Neural cell (in vitro differentiated cells): ENCODE data around the gene KRT3. TPM values are rescaled to one million over a fixed set of nuclear protein-coding genes. Genes with fewer than 3 reads are reported as not detected.

ENCODE experiments used
- H2AFZ ChIP-seq: fragments of 200-600, 300-800 bp; sonication (generic), shearing (Covaris generic); 2 replicates; pipeline ENCODE4 v1.6.0; 2014; ENCODE audit warnings: low read depth, mild to moderate bottlenecking, antibody characterized with exemption, low read length, moderate library complexity
- H3F3A ChIP-seq: fragments of 200-600 bp; shearing (Covaris generic); 2 replicates; pipeline ENCODE4 v1.6.1; 2016; ENCODE audit warnings: mild to moderate bottlenecking, moderate library complexity, mixed read lengths, antibody characterized with exemption, low read length; ENCODE audit not compliant: insufficient read depth, poor library complexity, severe bottlenecking
- H3K27ac ChIP-seq: fragments of 200-600, 300-800 bp; sonication (generic), shearing (Covaris generic); 2 replicates; pipeline ENCODE4 v1.5.1; 2014; ENCODE audit warnings: mild to moderate bottlenecking, low read length, moderate library complexity
- H3K27me3 ChIP-seq: fragments of 300-800, 200-600 bp; sonication (generic), shearing (Covaris generic); 2 replicates; pipeline ENCODE4 v1.6.0; 2014; ENCODE audit warnings: mild to moderate bottlenecking, low read depth, low read length, moderate library complexity; ENCODE audit not compliant: insufficient read depth
- H3K36me3 ChIP-seq: fragments of 300-800, 200-600 bp; sonication (generic), shearing (Covaris generic); 2 replicates; pipeline ENCODE4 v1.5.1; 2014; ENCODE audit warnings: mild to moderate bottlenecking, antibody characterized with exemption, low read length, moderate library complexity; ENCODE audit not compliant: insufficient read depth
- H3K4me2 ChIP-seq: fragments of 300-800, 200-600 bp; sonication (generic), shearing (Covaris generic); 2 replicates; pipeline ENCODE4 v1.6.0; 2014; ENCODE audit warnings: mild to moderate bottlenecking, low read length
- H3K4me3 ChIP-seq: fragments of 300-800, 200-600 bp; sonication (generic), shearing (Covaris generic); 2 replicates; pipeline ENCODE4 v1.5.1; 2014; ENCODE audit warnings: mild to moderate bottlenecking, low read length, moderate library complexity
- H3K79me2 ChIP-seq: fragments of 200-600 bp; shearing (Covaris generic); replicated peaks from 2 replicates; pipeline ENCODE4 v1.6.0; 2014; ENCODE audit warnings: mild to moderate bottlenecking, low read length, moderate library complexity; ENCODE audit not compliant: insufficient read depth
- H3K9ac ChIP-seq: fragments of 300-800, 200-600 bp; sonication (generic), shearing (Covaris generic); 2 replicates; pipeline ENCODE4 v1.6.1; 2016; ENCODE audit warnings: mild to moderate bottlenecking, low read length, mixed read lengths
- H3K9me2 ChIP-seq: fragments of 200-600 bp; shearing (Covaris generic); 2 replicates; pipeline ENCODE4 v1.6.1; 2016; ENCODE audit warnings: mild to moderate bottlenecking, low read length, mixed read lengths; ENCODE audit not compliant: insufficient read depth
- H3K9me3 ChIP-seq: fragments of 200-600, 300-800 bp; sonication (generic), shearing (Covaris generic); 2 replicates; pipeline ENCODE4 v1.6.1; 2016; ENCODE audit warnings: mild to moderate bottlenecking, mixed run types, low read length, moderate library complexity, mixed read lengths
- H4K20me1 ChIP-seq: fragments of 200-600 bp; shearing (Covaris generic); 2 replicates; pipeline ENCODE4 v1.6.1; 2016; ENCODE audit warnings: mild to moderate bottlenecking, mixed run types; ENCODE audit not compliant: insufficient read depth
- EP300 ChIP-seq: fragments of 450-650 bp; conservative IDR thresholded peaks from 2 replicates; pipeline ENCODE4 v1.6.1; 2014; ENCODE audit warnings: antibody characterized with exemption, mild to moderate bottlenecking, moderate library complexity; ENCODE audit not compliant: poor library complexity, severe bottlenecking
- EZH2 ChIP-seq: fragments of 200-600, 300-800 bp; shearing (Covaris generic), sonication (generic); IDR thresholded peaks from 2 replicates; pipeline ENCODE4 v1.6.1; 2014; ENCODE audit warnings: antibody characterized with exemption, low read length, borderline replicate concordance, mild to moderate bottlenecking; ENCODE audit not compliant: insufficient read depth, poor library complexity, severe bottlenecking
- MXI1 ChIP-seq: fragments of 450-650 bp; conservative IDR thresholded peaks from 2 replicates; pipeline ENCODE4 v1.6.1; 2014; ENCODE audit warnings: antibody characterized with exemption, mild to moderate bottlenecking; ENCODE audit not compliant: poor library complexity, severe bottlenecking
- POLR2AphosphoS5 ChIP-seq: IDR thresholded peaks from 2 replicates; pipeline ENCODE4 v1.6.1; 2012
- RAD21 ChIP-seq: fragments of 450-650 bp; conservative IDR thresholded peaks from 2 replicates; pipeline ENCODE4 v1.6.1; 2014; ENCODE audit warnings: antibody characterized with exemption, mild to moderate bottlenecking, moderate library complexity
- SMC3 ChIP-seq: fragments of 450-650 bp; conservative IDR thresholded peaks from 2 replicates; pipeline ENCODE4 v1.6.1; 2014; ENCODE audit warnings: antibody characterized with exemption, mild to moderate bottlenecking, moderate library complexity; ENCODE audit not compliant: poor library complexity
- TAF1 ChIP-seq: IDR thresholded peaks from 2 replicates; pipeline ENCODE4 v1.6.1; 2012; ENCODE audit warnings: low read depth
- polyA plus RNA-seq: library from polyadenylated mRNA; depleted of rRNA; stranded (reverse); fragments of >200 nt; gene quantifications from 2 replicates; pipeline ENCODE4 v1.2.3, GENCODE V29; 2014
- TF ChIP-seq, protein P1 (sequence below): IDR thresholded peaks from 2 replicates; pipeline ENCODE4 v1.6.1; 2012; ENCODE audit warnings: borderline replicate concordance
- TF ChIP-seq, protein P2 (sequence below): fragments of 450-650 bp; IDR thresholded peaks from 2 replicates; pipeline ENCODE4 v1.5.1; 2014; ENCODE audit warnings: antibody characterized with exemption, mild to moderate bottlenecking, moderate library complexity; ENCODE audit not compliant: poor library complexity, severe bottlenecking

Gene KRT3
- polyA plus RNA-seq, 1 donor from 2014 or later: not detected

DNA sequence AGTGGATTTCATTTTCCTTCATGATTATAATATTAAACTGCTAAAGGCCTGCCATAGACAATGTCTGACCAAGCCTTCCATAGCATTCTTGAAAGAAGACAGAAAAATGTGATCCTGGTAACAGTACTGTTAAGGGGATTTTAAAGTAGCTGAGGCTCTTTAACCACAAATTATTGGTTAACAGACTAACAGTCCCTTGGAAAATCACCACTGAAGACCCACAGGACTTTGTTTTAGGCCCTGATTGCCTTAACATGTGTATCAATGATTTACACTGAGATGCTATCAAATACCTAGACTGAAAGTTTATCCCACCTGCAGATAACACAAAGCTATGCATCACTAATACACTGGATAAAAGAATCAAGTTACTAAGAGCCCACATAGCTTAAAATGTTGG is 32.2 kb upstream of the KRT3 start:
- H3K9me3 ChIP-seq: no peaks in the 10 kb centered on the region
- no peaks in the 10 kb centered on the region for H4K20me1 ChIP-seq
- no peak overlapping the region for H3K4me3 ChIP-seq
- no peak overlapping the region for H2AFZ ChIP-seq
- H3F3A ChIP-seq: no peaks in the 10 kb centered on the region
- H3K79me2 ChIP-seq: no peaks in the 10 kb centered on the region
- no peak overlapping the region for H3K4me2 ChIP-seq
- H3K27ac ChIP-seq: no peak overlapping the region
- TF ChIP-seq, protein P1, sequence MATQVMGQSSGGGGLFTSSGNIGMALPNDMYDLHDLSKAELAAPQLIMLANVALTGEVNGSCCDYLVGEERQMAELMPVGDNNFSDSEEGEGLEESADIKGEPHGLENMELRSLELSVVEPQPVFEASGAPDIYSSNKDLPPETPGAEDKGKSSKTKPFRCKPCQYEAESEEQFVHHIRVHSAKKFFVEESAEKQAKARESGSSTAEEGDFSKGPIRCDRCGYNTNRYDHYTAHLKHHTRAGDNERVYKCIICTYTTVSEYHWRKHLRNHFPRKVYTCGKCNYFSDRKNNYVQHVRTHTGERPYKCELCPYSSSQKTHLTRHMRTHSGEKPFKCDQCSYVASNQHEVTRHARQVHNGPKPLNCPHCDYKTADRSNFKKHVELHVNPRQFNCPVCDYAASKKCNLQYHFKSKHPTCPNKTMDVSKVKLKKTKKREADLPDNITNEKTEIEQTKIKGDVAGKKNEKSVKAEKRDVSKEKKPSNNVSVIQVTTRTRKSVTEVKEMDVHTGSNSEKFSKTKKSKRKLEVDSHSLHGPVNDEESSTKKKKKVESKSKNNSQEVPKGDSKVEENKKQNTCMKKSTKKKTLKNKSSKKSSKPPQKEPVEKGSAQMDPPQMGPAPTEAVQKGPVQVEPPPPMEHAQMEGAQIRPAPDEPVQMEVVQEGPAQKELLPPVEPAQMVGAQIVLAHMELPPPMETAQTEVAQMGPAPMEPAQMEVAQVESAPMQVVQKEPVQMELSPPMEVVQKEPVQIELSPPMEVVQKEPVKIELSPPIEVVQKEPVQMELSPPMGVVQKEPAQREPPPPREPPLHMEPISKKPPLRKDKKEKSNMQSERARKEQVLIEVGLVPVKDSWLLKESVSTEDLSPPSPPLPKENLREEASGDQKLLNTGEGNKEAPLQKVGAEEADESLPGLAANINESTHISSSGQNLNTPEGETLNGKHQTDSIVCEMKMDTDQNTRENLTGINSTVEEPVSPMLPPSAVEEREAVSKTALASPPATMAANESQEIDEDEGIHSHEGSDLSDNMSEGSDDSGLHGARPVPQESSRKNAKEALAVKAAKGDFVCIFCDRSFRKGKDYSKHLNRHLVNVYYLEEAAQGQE: no peak
- TF ChIP-seq, protein P2, sequence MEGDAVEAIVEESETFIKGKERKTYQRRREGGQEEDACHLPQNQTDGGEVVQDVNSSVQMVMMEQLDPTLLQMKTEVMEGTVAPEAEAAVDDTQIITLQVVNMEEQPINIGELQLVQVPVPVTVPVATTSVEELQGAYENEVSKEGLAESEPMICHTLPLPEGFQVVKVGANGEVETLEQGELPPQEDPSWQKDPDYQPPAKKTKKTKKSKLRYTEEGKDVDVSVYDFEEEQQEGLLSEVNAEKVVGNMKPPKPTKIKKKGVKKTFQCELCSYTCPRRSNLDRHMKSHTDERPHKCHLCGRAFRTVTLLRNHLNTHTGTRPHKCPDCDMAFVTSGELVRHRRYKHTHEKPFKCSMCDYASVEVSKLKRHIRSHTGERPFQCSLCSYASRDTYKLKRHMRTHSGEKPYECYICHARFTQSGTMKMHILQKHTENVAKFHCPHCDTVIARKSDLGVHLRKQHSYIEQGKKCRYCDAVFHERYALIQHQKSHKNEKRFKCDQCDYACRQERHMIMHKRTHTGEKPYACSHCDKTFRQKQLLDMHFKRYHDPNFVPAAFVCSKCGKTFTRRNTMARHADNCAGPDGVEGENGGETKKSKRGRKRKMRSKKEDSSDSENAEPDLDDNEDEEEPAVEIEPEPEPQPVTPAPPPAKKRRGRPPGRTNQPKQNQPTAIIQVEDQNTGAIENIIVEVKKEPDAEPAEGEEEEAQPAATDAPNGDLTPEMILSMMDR: no peak
- TF ChIP-seq POLR2AphosphoS5 (no peak), EZH2 (no peak), EP300 (no peak), MXI1 (no peak), TAF1 (no peak), SMC3 (no peak), RAD21 (no peak)
- no peak overlapping the region for H3K9ac ChIP-seq
- no peaks in the 10 kb centered on the region for H3K36me3 ChIP-seq
- no peaks in the 10 kb centered on the region for H3K9me2 ChIP-seq
- no peaks in the 10 kb centered on the region for H3K27me3 ChIP-seq

DNA sequence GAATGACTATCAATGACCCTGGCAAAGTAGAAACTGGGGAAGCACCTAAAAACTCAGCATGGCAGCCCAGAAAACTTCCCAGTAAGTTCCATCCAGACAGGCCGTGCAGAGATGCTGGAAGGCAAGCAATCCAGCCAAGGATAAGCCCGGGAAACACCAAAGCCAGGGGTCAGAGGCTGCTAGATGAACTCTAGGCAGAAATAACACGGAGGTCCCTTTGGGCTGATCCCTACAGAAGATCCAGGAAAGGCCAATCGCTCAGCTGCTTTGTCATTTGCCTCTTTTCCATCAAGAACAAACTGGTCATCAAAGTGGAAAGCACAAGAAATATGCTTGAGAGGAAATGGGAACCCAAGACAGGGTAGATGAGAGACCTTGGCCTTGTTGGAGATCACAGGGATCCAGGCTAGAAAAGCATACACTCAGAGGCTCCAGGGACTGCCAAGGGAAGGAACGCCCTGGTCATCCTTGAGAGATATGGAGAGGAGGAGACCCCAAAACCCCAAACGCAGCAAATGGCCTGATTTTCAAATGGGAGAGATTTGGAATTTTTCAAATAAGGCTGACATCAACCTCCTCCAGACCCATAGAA is 31.7 kb upstream of the KRT3 start:
- no peaks in the 10 kb centered on the region for H3K9me2 ChIP-seq
- H4K20me1 ChIP-seq: no peaks in the 10 kb centered on the region
- no peak overlapping the region for H3K4me3 ChIP-seq
- no peaks in the 10 kb centered on the region for H3K36me3 ChIP-seq
- H3K4me2 ChIP-seq: no peak overlapping the region
- H3K9me3 ChIP-seq: no peaks in the 10 kb centered on the region
- no peak overlapping the region for H3K9ac ChIP-seq
- H3F3A ChIP-seq: no peaks in the 10 kb centered on the region
- H3K27ac ChIP-seq: no peak overlapping the region
- no peaks in the 10 kb centered on the region for H3K27me3 ChIP-seq
- H2AFZ ChIP-seq: no peak overlapping the region
- no peaks in the 10 kb centered on the region for H3K79me2 ChIP-seq
- no peak for TF ChIP-seq EP300
- no peak for TF ChIP-seq TAF1
- no peak for TF ChIP-seq EZH2
- TF ChIP-seq RAD21: no peak
- no peak for TF ChIP-seq SMC3
- no peak for TF ChIP-seq POLR2AphosphoS5
